Skin epidermis (tissue), 12 donors: Measurements from ENCODE around the gene COX14.

Experiments
- H3K27ac ChIP-seq, 21 experiments: fragments of 200-600 bp; sonication (generic) in 11 of 21; one replicate each; pipeline ENCODE4 v1.5.0; 2020; ENCODE audit warnings: mild to moderate bottlenecking in 3 of 21, inconsistent platforms in 2 of 21, moderate library complexity in 2 of 21
- H3K4me3 ChIP-seq, 7 experiments: fragments of 200-600 bp; sonication (generic) in 2 of 7; one replicate each; pipeline ENCODE4 v1.5.0; 2020; ENCODE audit warnings: inconsistent platforms in 2 of 7, mild to moderate bottlenecking in 2 of 7, moderate library complexity in 1 of 7

The COX14 gene

GRCh38 chr12:50111693-50112455 is at the start of gene COX14:
TSS of gene COX14 (plus strand) at chr12:50112236. CDS start at chr12:50120044, 7,808 bp downstream.
- H3K4me3 ChIP-seq = peak within 1 kb of the TSS; percentile 74 to 96 (median 90)
- peak within 1 kb of the TSS; percentile 57 to 97 (median 90) for H3K27ac ChIP-seq

- Histone ChIP-seq H3K4me3 (no peak overlapping the region), H3K27ac (no peak overlapping the region)
Measured at GRCh38 chr12:50062728-50063460, 49.1 kb upstream of the COX14 start.

- no peak overlapping the region for H3K4me3 ChIP-seq
- no peak overlapping the region for H3K27ac ChIP-seq
Measured at GRCh38 chr12:50065726-50066310, 46.2 kb upstream of the COX14 start.

DNA sequence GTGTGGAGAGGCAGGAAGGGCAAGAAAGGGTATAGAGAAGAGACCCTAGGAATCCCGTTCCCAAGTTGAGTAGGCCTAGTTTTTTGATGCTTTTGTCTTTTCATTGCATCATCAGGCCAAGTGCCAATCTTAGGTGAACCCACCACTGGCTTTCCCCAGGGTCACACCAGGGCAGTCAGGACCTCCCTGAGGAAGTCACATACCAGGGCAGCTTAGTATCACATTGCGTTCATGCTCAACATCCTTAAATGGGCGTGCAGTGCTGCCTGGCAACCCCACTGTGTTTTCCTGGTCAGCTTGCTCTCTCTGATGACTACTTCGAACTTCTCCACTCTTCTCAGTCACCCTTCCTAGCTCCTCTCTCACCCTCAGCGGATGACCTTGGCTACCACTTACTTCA is 45.6 kb upstream of the COX14 start:
- H3K27ac ChIP-seq = no peak overlapping the region
- no peak overlapping the region for H3K4me3 ChIP-seq

DNA sequence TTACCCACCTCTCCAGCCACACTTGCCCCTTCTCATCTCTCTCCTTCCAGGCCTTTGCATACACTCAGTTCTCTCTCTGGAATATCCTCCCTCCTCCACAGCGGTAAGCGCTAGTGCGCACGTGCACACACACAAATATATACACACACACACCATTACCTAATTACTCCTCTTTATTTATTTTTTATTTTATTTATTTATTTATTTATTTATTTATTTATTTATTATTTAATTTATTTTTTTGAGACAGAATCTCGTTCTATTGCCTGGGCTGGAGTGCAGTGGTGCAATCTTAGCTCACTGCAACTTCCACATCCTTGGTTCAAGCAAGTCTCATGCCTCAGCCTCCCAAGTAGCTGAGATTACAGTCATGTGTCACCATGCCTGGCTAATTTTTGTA is 43.0 kb upstream of the COX14 start:
- Histone ChIP-seq H3K27ac (no peak overlapping the region), H3K4me3 (no peak overlapping the region)

GRCh38 chr12:50069539-50069938 is 42.5 kb upstream of the COX14 start:
- H3K4me3 ChIP-seq = no peak overlapping the region
- H3K27ac ChIP-seq = no peak overlapping the region

DNA sequence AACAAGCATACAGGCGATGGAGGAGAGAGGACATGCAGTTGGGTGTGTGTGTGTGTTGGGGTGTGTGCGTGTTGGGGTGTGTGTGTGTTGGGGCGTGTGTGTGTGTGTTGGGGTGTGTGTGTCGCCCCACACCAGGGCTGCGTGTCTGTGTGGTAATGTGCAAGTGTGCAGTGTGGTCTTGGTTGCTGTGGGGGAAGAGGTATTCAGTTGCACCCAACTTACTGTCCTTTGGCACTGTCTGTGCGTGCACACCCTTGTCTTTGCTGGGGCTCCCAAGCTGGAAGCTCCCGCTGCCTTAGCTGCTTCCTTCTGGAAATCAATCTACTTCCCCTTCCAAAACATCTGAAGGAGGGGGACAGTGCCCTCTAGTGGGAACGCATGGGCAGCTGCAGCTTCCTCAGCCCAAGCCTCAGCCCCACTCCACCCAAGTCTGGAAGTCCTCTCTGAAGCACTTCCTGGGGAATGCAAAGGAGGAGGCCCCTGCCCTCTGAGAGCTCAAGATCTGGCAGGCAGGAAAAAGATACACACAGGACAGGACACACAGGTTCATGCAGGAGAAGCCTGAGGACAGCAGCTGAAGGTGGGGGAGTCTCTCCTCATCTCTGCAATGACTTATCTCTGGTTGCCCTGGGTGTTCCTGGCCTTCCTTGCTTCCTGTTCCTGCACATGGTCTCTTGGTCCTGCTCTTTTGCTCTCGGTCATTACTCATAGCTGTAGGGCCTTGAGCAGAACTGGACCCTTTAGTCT is 41.5 kb upstream of the COX14 start:
- H3K4me3 ChIP-seq = no peak overlapping the region

GRCh38 chr12:50072198-50072907 is 39.7 kb upstream of the COX14 start:
- H3K27ac ChIP-seq = no peak overlapping the region
- no peak overlapping the region for H3K4me3 ChIP-seq

More for the DNA sequence above, 41.5 kb upstream of the COX14 start:
- no peak overlapping the region for H3K27ac ChIP-seq

- no peak overlapping the region for H3K27ac ChIP-seq
- no peak overlapping the region for H3K4me3 ChIP-seq
Measured at GRCh38 chr12:50073206-50073605, 38.8 kb upstream of the COX14 start.

DNA sequence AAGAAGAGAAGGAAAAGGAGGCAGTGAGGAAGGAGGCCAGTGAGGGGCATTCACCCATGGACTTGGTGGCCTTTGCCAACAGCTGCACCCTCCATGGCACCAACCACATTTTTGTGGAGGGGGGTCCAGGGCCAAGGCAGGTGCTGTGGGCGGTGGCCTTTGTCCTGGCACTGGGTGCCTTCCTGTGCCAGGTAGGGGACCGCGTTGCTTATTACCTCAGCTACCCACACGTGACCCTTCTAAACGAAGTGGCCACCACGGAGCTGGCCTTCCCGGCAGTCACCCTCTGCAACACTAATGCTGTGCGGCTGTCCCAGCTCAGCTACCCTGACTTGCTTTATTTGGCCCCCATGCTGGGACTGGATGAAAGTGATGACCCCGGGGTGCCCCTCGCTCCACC is 38.3 kb upstream of the COX14 start:
- H3K4me3 ChIP-seq = no peak overlapping the region
- H3K27ac ChIP-seq = no peak overlapping the region

- Histone ChIP-seq H3K4me3 (no peak overlapping the region), H3K27ac (no peak overlapping the region)
Measured at GRCh38 chr12:50074936-50075807, 36.9 kb upstream of the COX14 start.

- no peak overlapping the region for H3K27ac ChIP-seq
- H3K4me3 ChIP-seq = no peak overlapping the region
Measured at GRCh38 chr12:50075808-50076170, 36.2 kb upstream of the COX14 start.

- H3K4me3 ChIP-seq = no peak overlapping the region
- H3K27ac ChIP-seq = no peak overlapping the region
Measured at GRCh38 chr12:50077099-50077498, 34.9 kb upstream of the COX14 start.

- no peak overlapping the region for H3K27ac ChIP-seq
- H3K4me3 ChIP-seq = no peak overlapping the region
Measured at GRCh38 chr12:50078281-50078680, 33.8 kb upstream of the COX14 start.

DNA sequence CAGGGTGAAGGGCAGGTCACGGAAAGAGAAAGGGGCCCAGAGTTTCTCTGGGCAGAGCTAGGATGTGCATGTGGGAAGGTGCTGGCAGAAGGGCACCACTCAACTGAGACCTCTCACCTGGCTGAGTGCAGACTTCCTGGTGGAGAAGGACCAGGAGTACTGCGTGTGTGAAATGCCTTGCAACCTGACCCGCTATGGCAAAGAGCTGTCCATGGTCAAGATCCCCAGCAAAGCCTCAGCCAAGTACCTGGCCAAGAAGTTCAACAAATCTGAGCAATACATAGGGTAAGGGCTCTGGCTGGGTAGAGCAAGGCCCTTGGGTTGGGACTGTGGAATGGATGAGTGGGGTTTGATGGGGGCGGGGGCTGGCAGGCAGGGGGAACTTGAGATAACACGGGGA is 32.3 kb upstream of the COX14 start:
- H3K27ac ChIP-seq = no peak overlapping the region
- no peak overlapping the region for H3K4me3 ChIP-seq

- H3K27ac ChIP-seq = no peak overlapping the region
- no peak overlapping the region for H3K4me3 ChIP-seq
Measured at GRCh38 chr12:50081096-50081808, 30.8 kb upstream of the COX14 start.

- Histone ChIP-seq H3K4me3 (no peak overlapping the region), H3K27ac (no peak overlapping the region)
Measured at GRCh38 chr12:50082644-50083043, 29.4 kb upstream of the COX14 start.

- no peak overlapping the region for H3K4me3 ChIP-seq
- no peak overlapping the region for H3K27ac ChIP-seq
Measured at GRCh38 chr12:50083301-50083700, 28.7 kb upstream of the COX14 start.
